GM23338 (cell line): ENCODE data around the gene LNPEP. TPM values are rescaled to one million over a fixed set of nuclear protein-coding genes. Genes with fewer than 3 reads are reported as not detected.

Source experiments
- ATAC-seq: fragments of 200-7000 bp; cut with Tn5 transposase; 3 replicates; pipeline ENCODE4 v1.9.1; 2020
- DNase-seq: peaks from one replicate; pipeline ENCODE4 v3.0.0-alpha.2; 2015; ENCODE audit warnings: low spot score
- H2AFZ ChIP-seq: fragments of 200-600 bp; sonication (generic); 2 replicates; pipeline ENCODE4 v1.8.0; 2016; ENCODE audit warnings: antibody characterized with exemption, mild to moderate bottlenecking, moderate library complexity
- H3F3A ChIP-seq: fragments of 200-600 bp; sonication (generic); replicated peaks from 2 replicates; pipeline ENCODE4 v1.8.0; 2017; ENCODE audit warnings: antibody characterized with exemption, mixed run types, low read depth
- H3K27ac ChIP-seq: fragments of 200-600 bp; sonication (generic); 2 replicates; pipeline ENCODE4 v1.6.1; 2016; ENCODE audit warnings: low read depth
- H3K27me3 ChIP-seq: fragments of 200-600 bp; sonication (generic); 2 replicates; pipeline ENCODE4 v1.8.0; 2016; ENCODE audit warnings: mild to moderate bottlenecking, mixed run types, moderate library complexity; ENCODE audit not compliant: insufficient read depth
- H3K36me3 ChIP-seq: fragments of 200-600 bp; sonication (generic); 2 replicates; pipeline ENCODE4 v1.8.0; 2016; ENCODE audit warnings: mild to moderate bottlenecking; ENCODE audit not compliant: insufficient read depth
- H3K4me1 ChIP-seq: fragments of 200-600 bp; sonication (generic); 2 replicates; pipeline ENCODE4 v1.8.0; 2016; ENCODE audit warnings: mild to moderate bottlenecking, moderate library complexity; ENCODE audit not compliant: insufficient read depth
- H3K4me2 ChIP-seq: fragments of 200-600 bp; sonication (generic); 2 replicates; pipeline ENCODE4 v1.7.1; 2017; ENCODE audit warnings: mixed run types
- H3K4me3 ChIP-seq: fragments of 200-600 bp; sonication (generic); 2 replicates; pipeline ENCODE4 v1.6.1; 2016; ENCODE audit warnings: mixed run types
- H3K79me2 ChIP-seq: fragments of 200-600 bp; sonication (generic); replicated peaks from 2 replicates; pipeline ENCODE4 v1.8.0; 2017; ENCODE audit warnings: mild to moderate bottlenecking; ENCODE audit not compliant: insufficient read depth
- H3K9me2 ChIP-seq: fragments of 200-600 bp; sonication (generic); 2 replicates; pipeline ENCODE4 v1.8.0; 2017; ENCODE audit not compliant: insufficient read depth
- H4K20me1 ChIP-seq: fragments of 200-600 bp; sonication (generic); replicated peaks from 2 replicates; pipeline ENCODE4 v1.8.0; 2017; ENCODE audit warnings: mild to moderate bottlenecking; ENCODE audit not compliant: insufficient read depth
- H3K27ac Mint-ChIP-seq: 2 replicates; pipeline ENCODE4 v1.8.0; 2020; ENCODE audit warnings: inconsistent platforms, mild to moderate bottlenecking, moderate library complexity, mixed read lengths
- H3K27me3 Mint-ChIP-seq: 3 replicates; pipeline ENCODE4 v1.8.0; 2022; ENCODE audit warnings: low read depth, mild to moderate bottlenecking, moderate library complexity, mixed read lengths, inconsistent platforms; ENCODE audit not compliant: insufficient read depth, poor library complexity
- H3K36me3 Mint-ChIP-seq: 3 replicates; pipeline ENCODE4 v1.8.0; 2021; ENCODE audit warnings: low read depth, mild to moderate bottlenecking, inconsistent platforms, moderate library complexity, mixed read lengths
- H3K4me1 Mint-ChIP-seq: 3 replicates; pipeline ENCODE4 v1.8.0; 2020; ENCODE audit warnings: mild to moderate bottlenecking, inconsistent platforms, mixed read lengths
- H3K4me3 Mint-ChIP-seq: 3 replicates; pipeline ENCODE4 v1.8.0; 2021; ENCODE audit warnings: moderate library complexity, mild to moderate bottlenecking, inconsistent platforms, mixed read lengths
- H3K9me3 Mint-ChIP-seq: 3 replicates; pipeline ENCODE4 v1.8.0; 2020; ENCODE audit warnings: moderate library complexity, mild to moderate bottlenecking, inconsistent platforms, mixed read lengths
- CREB1 ChIP-seq: fragments of 250-450 bp; sonication (Bioruptor Pico); IDR thresholded peaks from 2 replicates; pipeline ENCODE4 v1.5.0; 2020; ENCODE audit warnings: low read depth, mild to moderate bottlenecking, moderate library complexity
- CTCF ChIP-seq, 2 experiments: fragments of 200-600 bp in 1 of 2; sonication (generic) in 1 of 2; conservative IDR thresholded peaks; 2 replicates each; pipeline versions ENCODE4 v1.5.1 to v1.6.1; 2016 to 2017; ENCODE audit warnings: antibody characterized with exemption in 2 of 2, low read depth in 2 of 2, mild to moderate bottlenecking in 2 of 2, moderate library complexity in 1 of 2
- EZH2 ChIP-seq: fragments of 200-600 bp; sonication (generic); IDR thresholded peaks from one replicate; pipeline ENCODE4 v1.8.0; 2017; ENCODE audit warnings: antibody characterized with exemption, mild to moderate bottlenecking, low read depth; ENCODE audit not compliant: unreplicated experiment
- EZH2phosphoT487 ChIP-seq: fragments of 200-600 bp; sonication (generic); IDR thresholded peaks from one replicate; pipeline ENCODE4 v1.8.1; 2018; ENCODE audit warnings: antibody characterized with exemption; ENCODE audit not compliant: unreplicated experiment
- JUNB ChIP-seq: IDR thresholded peaks from one replicate; pipeline ENCODE4 v1.6.1; 2016; ENCODE audit warnings: antibody characterized with exemption; ENCODE audit not compliant: unreplicated experiment
- NANOG ChIP-seq: IDR thresholded peaks from 2 replicates; pipeline ENCODE4 v1.6.1; 2016; ENCODE audit warnings: antibody characterized with exemption, borderline replicate concordance
- POLR2AphosphoS5 ChIP-seq: IDR thresholded peaks from 2 replicates; pipeline ENCODE4 v1.6.1; 2016; ENCODE audit warnings: antibody characterized with exemption, low read depth
- REST ChIP-seq: IDR thresholded peaks from one replicate; pipeline ENCODE4 v1.6.1; 2018; ENCODE audit warnings: antibody characterized with exemption; ENCODE audit not compliant: unreplicated experiment
- STAT1 ChIP-seq: IDR thresholded peaks from one replicate; pipeline ENCODE4 v1.6.1; 2016; ENCODE audit warnings: antibody characterized with exemption; ENCODE audit not compliant: unreplicated experiment
- ZNF114 ChIP-seq: fragments of 250-450 bp; sonication (Bioruptor Pico); IDR thresholded peaks from 2 replicates; pipeline ENCODE4 v1.5.0; 2020; ENCODE audit warnings: mild to moderate bottlenecking, moderate library complexity
- ZNF331 ChIP-seq: fragments of 250-450 bp; sonication (Bioruptor Pico); IDR thresholded peaks from 2 replicates; pipeline ENCODE4 v1.5.0; 2020; ENCODE audit warnings: low read depth, mild to moderate bottlenecking, moderate library complexity
- ZNF462 ChIP-seq: fragments of 250-450 bp; sonication (Bioruptor Pico); IDR thresholded peaks from 2 replicates; pipeline ENCODE4 v1.5.0; 2020; ENCODE audit warnings: mild to moderate bottlenecking, moderate library complexity
- polyA plus RNA-seq: library from polyadenylated mRNA; unstranded; fragments of >200 nt; fragmentation: Nextera tagmentation; extraction: Ambion mirVana; gene quantifications from 2 replicates; pipeline ENCODE4 v1.2.1, GENCODE V29; 2016
- total RNA-seq: library from RNA; depleted of rRNA; stranded (reverse); fragments of >200 nt; shearing (Covaris generic); gene quantifications from 2 replicates; pipeline ENCODE4 v1.2.3, GENCODE V29; 2014

Gene LNPEP
- total and polyA plus RNA-seq, 2 experiments from 2014 or later = 1.2 to 8.3 TPM

GRCh38 chr5:96984506-96985192, 48.8 kb downstream of the LNPEP start (continued):
- TF ChIP-seq REST = no peak
- TF ChIP-seq NANOG = no peak
- no peak for TF ChIP-seq JUNB
- TF ChIP-seq ZNF331 (CRISPR knock-in tag) = no peak
- TF ChIP-seq CTCF (conservative IDR thresholded peaks at IDR 0.05; ENCODE audit: low read depth in 2 of 2) = no peak
- no peak for TF ChIP-seq POLR2AphosphoS5

- H3K36me3 ChIP-seq = no peaks in the 10 kb centered on the region
- Mint-ChIP-seq H3K9me3 (no peaks in the 10 kb centered on the region), H3K27ac (no peak overlapping the region), H3K4me3 (no peak overlapping the region), H3K4me1 (no peaks in the 10 kb centered on the region), H3K36me3 (no peaks in the 10 kb centered on the region), H3K27me3 (no peaks in the 10 kb centered on the region)
- H3F3A ChIP-seq = no peaks in the 10 kb centered on the region
- no peaks in the 10 kb centered on the region for H3K79me2 ChIP-seq
- no peak overlapping the region for H3K4me2 ChIP-seq
- DNase-seq = no peak
- no peak overlapping the region for H3K4me3 ChIP-seq
- no peaks in the 10 kb centered on the region for H4K20me1 ChIP-seq
- no peak overlapping the region for H2AFZ ChIP-seq
- ATAC-seq = no peak
- H3K27me3 ChIP-seq = no peaks in the 10 kb centered on the region
- no peaks in the 10 kb centered on the region for H3K9me2 ChIP-seq
- no peaks in the 10 kb centered on the region for H3K4me1 ChIP-seq
- H3K27ac ChIP-seq = no peak overlapping the region
- TF ChIP-seq ZNF462 (CRISPR knock-in tag) (no peak), ZNF114 (no peak), STAT1 (no peak), EZH2phosphoT487 (no peak), EZH2 (no peak), CTCF (conservative IDR thresholded peaks at IDR 0.05; ENCODE audit: low read depth in 2 of 2) (no peak), CREB1 (CRISPR knock-in tag) (no peak)
Observed at GRCh38 chr5:96986450-96986849, 50.6 kb downstream of the LNPEP start.
